ENCODE data around the gene NCKAP5.

- TF ChIP-seq EZH2 (IDR thresholded peaks at IDR 0.05; ENCODE audit: low read depth), result no peak
- no peak for TF ChIP-seq CTCF (conservative IDR thresholded peaks at IDR 0.05)
Observed at GRCh38 chr2:133218204-133218603, 350.1 kb downstream of the NCKAP5 start.
